Measurements from ENCODE around the gene TMC8. TPM values are rescaled to one million over a fixed set of nuclear protein-coding genes. Genes with fewer than 3 reads are reported as not detected.

Gene TMC8
- polyA plus RNA-seq, 1 donor, result 3.7 TPM

GRCh38 chr17:78125138-78125913 is 5.2 kb upstream of the TMC8 start:
- DNase-seq, result no peak

- DNase-seq, result no peak
Measured at GRCh38 chr17:78125976-78126894, 4.3 kb upstream of the TMC8 start.

- no peak for DNase-seq
Measured at GRCh38 chr17:78126895-78127238, 3.7 kb upstream of the TMC8 start.

GRCh38 chr17:78127239-78127887 is 3.2 kb upstream of the TMC8 start:
- no peak for DNase-seq

GRCh38 chr17:78127888-78128550 is 2.6 kb upstream of the TMC8 start:
- no peak for DNase-seq

GRCh38 chr17:78128551-78129350 is 1.8 kb upstream of the TMC8 start, which contains the start of gene TMC6:
TMC6 (minus strand) TSS chr17:78128755; CDS start chr17:78126832, 1,923 bp downstream.
- DNase-seq, result no peak

GRCh38 chr17:78129351-78130089 is 1.1 kb upstream of the TMC8 start:
- no peak for DNase-seq

GRCh38 chr17:78130090-78130436 is 508 bp upstream of the TMC8 start:
- DNase-seq, result no peak

GRCh38 chr17:78131172-78132083 is 857 bp downstream of the TMC8 start:
- DNase-seq, result no peak

GRCh38 chr17:78132084-78132676 is 1.6 kb downstream of the TMC8 start:
- DNase-seq, result no peak

- DNase-seq, result no peak
Measured at GRCh38 chr17:78132767-78133178, 2.2 kb downstream of the TMC8 start.

- DNase-seq, result no peak
Measured at GRCh38 chr17:78133179-78133951, 2.8 kb downstream of the TMC8 start.

GRCh38 chr17:78133971-78134898 is 3.7 kb downstream of the TMC8 start:
- DNase-seq, result no peak

- no peak for DNase-seq
Measured at GRCh38 chr17:78134899-78135385, 4.4 kb downstream of the TMC8 start.

GRCh38 chr17:78135858-78136500 is 5.4 kb downstream of the TMC8 start:
- no peak for DNase-seq

GRCh38 chr17:78137392-78138203 is 7.0 kb downstream of the TMC8 start:
- no peak for DNase-seq
